ENCODE data around the gene ABLIM3.

ABLIM3 gene

GRCh38 chr5:149309354-149309753 lies 168.1 kb downstream of the ABLIM3 start:
- DNase-seq (ENCODE audit: low read depth): no peak
